Activated CD8-positive, alpha-beta memory T cell treated with anti-CD3 and anti-CD28 coated beads, Interleukin-2, amount 50 U/mL, for 24 hours (primary cell): ENCODE results near the gene NAT14.

Experiments used
- DNase-seq: peaks from one replicate; pipeline ENCODE4 v3.0.0-alpha.2; 2020; ENCODE audit errors: extremely low read depth

Gene NAT14

GRCh38 chr19:55471266-55471665 is 13.7 kb upstream of the NAT14 start:
- DNase-seq, result no peak

GRCh38 chr19:55472463-55472862 is 12.5 kb upstream of the NAT14 start:
- no peak for DNase-seq

GRCh38 chr19:55473225-55474012 is 11.6 kb upstream of the NAT14 start:
- DNase-seq, result no peak

DNA sequence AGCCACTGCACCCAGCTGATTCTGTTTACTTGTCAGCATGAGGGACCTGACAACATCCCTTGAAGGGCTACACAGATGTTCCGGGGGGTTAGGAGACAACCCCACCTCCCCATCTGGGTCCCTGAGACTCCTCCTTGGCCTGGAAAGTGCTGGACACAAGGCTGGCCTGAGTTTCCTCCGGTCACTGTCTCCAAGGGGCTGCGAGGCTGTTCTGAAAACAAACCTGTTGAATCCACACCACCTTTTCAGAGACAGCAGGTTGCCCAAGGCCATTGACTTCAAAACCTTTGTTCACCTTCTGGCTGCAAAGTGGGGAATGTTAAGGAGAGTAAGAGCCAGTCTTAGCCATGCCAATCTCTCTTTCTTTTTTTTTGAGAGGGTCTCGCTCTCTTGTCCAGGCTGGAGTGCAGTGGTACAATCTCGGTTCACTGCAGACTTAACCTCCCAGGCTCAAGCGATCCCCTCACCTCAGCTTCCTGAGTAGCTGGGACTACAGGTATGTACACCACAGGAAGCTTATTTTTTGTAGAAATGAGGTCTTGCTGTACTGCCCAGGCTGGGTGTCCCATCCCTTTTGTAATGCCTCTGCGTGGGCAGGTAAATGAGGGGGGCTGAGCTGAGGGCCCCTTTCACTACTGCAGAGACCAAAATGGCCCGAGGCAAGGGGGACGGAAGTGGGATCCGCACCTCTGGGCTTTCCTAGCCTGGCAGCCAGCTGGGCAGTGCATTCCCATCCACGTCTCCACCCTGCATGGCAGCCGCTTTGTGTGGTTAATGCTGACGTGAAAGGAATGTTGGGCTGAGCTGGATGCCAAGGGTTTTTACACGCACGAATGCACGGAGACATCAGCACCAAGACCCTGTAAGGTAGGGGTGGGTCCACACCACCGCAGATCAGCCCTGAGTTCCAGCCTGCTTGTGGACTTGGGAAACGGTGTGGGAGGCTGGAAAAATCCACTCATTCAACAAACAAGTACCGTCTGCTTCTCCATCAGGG is 10.4 kb upstream of the NAT14 start:
- no peak for DNase-seq

DNA sequence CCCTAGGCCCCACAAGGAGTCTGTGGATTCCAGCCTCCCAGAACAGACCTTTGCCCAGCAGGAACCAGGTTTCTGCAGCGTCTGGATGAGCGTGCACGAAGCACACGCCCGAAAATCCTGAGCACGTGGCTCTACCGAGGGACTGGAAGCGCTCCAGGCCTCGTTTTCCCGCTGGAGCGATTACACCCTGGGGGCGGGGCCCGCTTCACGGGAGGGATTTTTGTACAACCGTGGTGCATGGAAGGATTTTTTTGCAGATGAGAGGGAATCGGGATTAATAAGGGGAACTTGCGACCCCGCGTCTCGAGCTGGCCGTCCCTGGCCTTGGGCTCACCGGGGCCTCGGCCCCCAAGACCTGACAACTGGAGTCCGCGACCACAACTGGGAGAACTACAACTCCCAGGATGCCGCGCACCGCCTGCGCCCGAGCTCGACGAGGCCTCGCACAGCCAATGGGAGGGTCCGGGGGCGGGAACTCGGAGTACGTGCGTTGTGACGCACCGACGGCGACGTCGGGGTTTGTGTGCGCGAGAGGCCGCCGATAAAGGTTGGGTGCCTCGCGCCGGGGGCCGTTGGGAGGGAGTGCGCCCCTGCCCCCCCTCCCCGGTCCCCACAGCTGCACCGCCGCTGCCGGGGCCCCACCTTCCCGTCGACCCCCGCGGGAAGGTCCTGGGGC is 8.8 kb upstream of the NAT14 start, which contains the start of gene ZNF628:
ZNF628 (plus strand) TSS at position 518 of the 676 bp plus-strand sequence. CDS start 3,294 bp downstream, outside the sequence.
- peak; percentile 95 for DNase-seq

DNA sequence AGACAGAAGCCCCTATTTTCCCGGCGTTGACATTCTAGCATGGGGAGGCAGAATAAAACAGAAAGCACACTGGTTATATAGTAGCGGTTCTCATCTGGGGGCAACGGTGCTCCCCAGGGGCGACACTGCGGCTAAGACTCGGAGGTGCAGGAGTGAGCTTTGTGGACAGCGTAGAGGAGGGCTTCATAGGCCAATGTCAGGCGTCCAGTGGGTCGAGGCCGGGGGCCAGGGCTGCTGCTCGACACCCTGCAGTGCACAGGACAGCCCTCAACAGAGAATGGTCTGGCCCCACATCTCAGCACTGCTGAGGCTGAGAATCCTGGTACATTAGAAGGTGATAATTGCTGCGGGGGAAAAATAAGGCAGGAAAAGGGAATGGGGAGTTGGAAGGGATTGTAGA is 7.1 kb upstream of the NAT14 start:
- no peak for DNase-seq

DNA sequence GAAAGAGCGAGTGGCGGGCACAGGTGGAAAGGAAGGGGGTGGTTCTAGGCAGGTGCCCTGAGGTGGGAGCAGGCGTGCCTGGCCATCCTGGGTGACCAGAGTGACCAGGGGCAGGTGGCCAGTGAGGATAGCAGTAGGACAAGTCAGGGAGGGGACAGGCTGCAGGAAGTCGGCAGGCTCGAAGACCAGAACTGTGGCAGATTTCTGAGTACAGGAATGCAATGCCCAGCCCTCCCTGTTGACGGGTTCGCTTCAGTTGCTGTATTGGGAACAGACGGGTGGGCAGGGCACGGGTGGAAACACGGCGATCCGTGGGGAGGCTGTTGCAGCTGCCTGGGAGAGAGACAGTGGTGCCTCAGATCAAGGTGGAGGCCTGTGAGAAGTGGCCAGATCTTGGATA is 6.6 kb upstream of the NAT14 start:
- no peak for DNase-seq

- no peak for DNase-seq
Measured at GRCh38 chr19:55479045-55479444, 5.9 kb upstream of the NAT14 start.

DNA sequence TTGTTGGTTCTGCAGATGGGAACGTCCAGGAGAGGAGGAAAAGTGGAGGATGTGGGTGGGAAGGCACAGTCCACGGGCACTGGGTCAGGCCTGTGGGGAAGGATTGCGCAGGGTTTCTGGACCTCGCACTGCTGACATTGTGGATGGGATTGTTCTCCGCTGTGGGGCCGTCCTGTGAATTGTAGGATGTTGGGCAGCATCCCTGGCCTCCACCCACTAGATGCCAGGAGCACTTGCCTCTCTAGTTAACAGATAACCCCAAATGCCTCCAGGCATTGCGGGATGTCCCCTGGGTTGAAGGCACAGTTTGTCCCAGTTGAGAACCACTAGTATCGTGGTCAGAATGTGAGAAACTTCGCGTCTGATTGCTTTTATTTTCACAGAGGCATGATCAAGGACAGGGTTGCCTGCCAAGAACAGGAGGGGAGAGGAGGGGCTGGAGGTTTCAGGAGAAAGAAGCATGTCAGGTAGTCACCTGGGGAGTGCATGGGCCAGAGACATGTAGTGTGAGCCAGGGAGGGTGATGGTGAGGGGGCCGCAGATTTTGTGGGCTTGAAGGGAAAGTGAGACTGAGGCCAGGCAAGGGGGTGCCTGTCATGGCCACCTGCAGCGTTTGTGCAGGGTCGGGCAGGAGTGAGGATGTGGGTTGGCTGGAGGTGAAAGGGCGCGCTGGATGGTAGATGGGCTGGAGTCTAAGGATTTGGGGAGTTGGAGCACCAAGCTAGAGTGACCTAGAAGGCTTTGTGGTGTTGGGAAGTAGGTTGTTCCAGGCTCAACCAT is 5.3 kb upstream of the NAT14 start:
- no peak for DNase-seq

- no peak for DNase-seq
Measured at GRCh38 chr19:55481148-55481793, 3.7 kb upstream of the NAT14 start.

GRCh38 chr19:55481794-55482155 is 3.2 kb upstream of the NAT14 start:
- DNase-seq, result no peak

- no peak for DNase-seq
Measured at GRCh38 chr19:55482156-55482961, 2.6 kb upstream of the NAT14 start.

DNA sequence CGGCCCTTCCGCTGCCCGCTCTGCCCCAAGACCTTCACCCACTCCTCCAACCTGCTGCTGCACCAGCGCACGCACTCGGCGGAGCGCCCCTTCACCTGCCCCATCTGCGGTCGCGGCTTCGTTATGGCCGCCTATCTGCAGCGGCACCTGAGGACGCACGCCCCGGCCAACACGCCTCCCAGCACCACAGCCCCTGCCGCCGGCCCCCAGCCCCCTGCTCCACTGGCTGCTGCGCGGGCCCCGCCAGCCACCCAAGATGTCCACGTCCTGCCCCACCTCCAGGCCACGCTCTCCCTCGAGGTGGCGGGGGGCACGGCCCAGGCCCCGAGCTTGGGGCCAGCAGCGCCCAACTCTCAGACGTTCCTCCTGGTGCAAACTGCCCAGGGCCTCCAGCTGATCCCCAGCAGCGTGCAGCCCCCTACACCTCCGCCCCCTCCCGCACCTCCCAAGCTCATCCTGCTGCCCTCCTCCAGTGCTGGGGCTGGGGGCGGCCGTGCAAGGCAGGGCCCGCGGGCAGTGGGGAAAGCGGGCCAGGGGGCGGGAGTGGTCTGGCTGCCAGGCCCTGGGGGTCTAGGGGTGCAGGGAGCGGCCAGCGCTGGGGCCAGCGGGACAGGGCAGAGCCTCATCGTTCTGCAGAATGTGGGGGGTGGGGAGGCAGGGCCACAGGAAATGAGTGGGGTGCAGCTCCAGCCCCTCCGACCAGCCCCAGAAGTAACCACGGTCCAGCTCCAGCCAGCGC is 1.9 kb upstream of the NAT14 start:
- no peak for DNase-seq

GRCh38 chr19:55483706-55484592 is 1.0 kb upstream of the NAT14 start:
- no peak for DNase-seq

GRCh38 chr19:55485439-55486011 is 537 bp downstream of the NAT14 start:
- no peak for DNase-seq

DNA sequence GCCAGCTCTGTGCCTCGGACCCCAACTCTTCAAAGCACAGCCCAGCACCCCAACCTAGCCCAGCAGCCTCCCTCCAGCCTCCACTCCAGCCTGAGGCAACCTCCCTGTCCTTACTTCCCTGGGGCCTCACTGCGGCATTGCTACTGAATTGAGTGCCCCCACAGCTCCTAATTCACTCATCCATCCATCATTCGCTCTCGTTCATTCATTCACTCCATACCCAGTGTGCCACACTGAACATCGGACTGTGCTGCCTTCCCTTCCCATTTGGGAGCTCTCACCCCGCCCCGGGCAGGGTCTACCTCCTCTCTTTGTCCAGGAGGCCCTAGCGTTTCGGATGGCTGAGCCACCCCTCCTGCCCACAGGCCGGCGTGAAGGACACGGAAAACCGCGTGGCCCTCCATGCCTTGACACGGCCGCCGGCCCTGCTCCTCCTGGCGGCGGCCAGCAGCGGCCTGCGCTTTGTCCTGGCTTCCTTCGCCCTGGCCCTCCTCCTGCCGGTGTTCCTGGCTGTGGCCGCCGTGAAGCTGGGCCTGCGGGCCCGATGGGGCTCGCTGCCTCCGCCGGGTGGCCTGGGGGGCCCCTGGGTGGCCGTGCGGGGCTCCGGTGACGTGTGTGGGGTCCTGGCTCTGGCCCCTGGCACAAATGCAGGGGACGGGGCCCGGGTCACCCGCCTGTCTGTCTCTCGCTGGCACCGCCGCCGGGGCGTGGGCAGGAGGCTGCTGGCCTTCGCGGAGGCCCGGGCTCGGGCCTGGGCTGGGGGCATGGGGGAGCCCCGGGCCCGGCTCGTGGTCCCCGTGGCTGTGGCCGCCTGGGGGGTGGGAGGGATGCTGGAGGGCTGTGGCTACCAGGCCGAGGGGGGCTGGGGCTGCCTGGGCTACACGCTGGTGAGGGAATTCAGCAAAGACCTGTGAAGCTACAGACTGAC is 1.3 kb downstream of the NAT14 start:
- no peak for DNase-seq
